ENCODE results near the gene ATP1B2.

- peak; percentile 71 to 78 for TF ChIP-seq POLR2A (IDR thresholded peaks at IDR 0.05)
- TF ChIP-seq POLR2AphosphoS5 (IDR thresholded peaks at IDR 0.05) = peak; percentile 67 to 94 (median 92)
- TF ChIP-seq CTCF (IDR thresholded peaks at IDR 0.05) = no peak
Observed at GRCh38 chr17:7687072-7687907, 36.6 kb downstream of the ATP1B2 start, which contains the start of gene TP53.

Data from sigmoid colon (tissue), 4 donors.